HK-2 (cell line): ENCODE results near the gene SIRT1.
A peak's percentile ranks its signal among the peaks of the same experiment; 100 is the strongest.
"Not testable (repeated sequence)": the region's sequence is repeated elsewhere in the genome, so short reads cannot be mapped to it uniquely, and the experiment has no call there.

Source experiments
- DNase-seq: peaks from one replicate; pipeline ENCODE4 v3.0.0-alpha.2; 2018; ENCODE audit not compliant: unreplicated experiment

SIRT1 gene

DNA sequence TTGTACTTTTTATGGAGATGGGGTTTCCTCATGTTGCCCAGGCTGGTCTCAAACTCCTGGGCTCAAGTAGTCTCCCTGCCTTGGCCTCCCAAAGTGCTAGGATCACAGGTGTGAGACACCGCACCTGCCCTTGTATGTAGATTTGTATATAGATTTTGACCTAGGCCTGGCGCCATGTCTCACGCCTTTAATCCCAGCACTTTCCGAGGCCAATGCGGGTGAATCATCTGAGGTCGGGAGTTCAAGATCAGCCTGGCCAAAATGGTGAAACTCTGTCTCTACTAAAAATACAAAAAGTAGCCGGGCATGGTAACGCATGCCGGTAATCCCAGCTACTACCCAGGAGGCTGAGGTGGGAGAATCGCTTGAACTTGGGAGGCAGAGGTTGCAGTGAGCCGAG, 7.0 kb upstream of the SIRT1 start:
- DNase-seq = not testable (repeated sequence)

DNA sequence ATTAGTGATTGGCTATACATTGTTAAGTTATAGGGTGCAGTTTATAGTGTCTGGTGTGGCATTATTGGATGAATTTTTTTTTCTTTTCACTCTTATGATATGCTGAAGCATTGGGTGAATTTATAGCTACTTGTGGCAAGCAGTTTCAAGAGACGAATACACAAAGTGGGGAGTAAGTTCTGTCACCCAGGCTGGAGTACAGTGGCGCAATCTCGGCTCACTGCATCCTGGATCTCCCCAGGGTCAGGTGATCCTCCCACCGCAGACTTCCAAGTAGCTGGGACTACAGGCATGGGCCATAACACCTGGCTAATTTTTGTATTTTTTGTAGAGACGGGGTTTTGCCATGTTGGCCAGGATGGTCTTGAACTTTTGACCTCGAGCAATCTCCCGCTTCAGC, 6.3 kb upstream of the SIRT1 start:
- no peak for DNase-seq

DNA sequence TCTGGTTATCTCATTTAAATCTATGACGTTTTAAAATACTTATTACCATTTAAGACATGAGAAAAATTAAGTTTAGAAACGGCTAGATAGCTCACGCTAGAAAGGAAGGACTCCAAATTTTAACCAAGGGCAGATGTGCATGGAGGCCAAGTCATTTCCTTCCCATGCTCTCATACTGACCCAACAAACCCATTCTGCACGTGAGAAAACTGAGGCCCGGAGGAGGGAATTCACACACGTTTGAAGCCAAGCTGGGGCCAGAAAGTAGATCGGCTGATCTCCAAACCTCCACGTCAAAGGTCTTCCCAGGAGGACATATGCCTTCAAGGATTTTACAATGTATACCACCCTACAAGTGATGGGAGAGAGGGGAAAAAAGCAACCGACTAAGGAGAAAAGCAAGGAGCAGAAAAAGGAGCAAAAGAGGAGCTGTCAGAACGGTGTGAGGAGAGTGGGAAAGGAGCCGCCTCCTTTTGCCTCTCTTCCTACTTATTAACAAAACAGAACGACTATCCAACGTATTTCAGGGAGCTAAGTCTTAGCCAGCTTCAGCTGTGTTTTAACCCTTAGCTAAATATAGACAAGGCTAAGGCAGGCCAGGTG, 645 bp upstream of the SIRT1 start:
- no peak for DNase-seq

DNA sequence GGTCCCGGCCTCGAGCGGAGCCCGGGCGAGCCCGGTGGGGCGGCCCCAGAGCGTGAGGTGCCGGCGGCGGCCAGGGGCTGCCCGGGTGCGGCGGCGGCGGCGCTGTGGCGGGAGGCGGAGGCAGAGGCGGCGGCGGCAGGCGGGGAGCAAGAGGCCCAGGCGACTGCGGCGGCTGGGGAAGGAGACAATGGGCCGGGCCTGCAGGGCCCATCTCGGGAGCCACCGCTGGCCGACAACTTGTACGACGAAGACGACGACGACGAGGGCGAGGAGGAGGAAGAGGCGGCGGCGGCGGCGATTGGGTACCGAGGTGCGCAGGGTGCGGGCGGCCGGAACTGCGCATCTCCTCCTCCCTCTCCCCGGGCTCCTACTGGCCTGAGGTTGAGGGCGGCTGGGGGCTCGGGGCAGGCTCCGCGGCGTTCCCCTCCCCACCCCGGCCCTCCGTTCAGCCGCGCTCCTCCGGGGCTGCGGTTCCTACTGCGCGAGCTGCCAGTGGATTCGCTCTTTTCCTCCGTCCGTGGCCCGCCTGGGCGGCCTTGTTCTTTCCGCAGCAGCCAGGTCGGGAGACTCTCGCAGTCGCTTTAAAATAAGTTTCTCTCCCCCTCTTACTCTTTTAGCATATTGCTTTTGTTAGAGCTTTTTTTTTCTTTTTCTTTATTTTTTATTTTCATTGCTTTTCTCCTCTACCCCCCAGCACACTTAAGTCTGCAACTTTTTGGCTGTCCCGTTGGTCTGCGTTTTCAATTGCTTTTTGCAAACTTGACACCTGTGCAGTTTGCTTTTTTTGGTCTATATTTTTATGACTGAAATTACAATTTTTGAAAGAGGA, 600 bp downstream of the SIRT1 start:
- peak; percentile 89 for DNase-seq

DNA sequence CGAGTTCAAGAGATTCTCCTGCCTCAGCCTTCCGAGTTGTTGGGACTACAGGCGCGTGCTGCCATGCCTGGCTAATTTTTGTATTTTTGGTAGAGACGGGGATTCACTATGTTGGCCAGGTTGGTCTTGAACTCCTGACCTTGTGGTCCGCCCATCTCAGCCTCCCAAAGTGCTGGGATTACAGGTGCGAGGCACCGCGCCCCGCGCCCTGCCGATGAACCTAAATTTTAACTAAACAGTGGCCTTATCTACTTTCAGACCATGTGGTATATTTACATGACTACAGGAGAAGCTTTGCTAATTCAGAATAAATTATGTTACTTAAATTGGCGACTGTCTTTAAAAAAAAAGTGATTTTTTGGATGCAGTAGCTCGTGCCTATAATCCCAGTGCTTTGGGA, 9.2 kb downstream of the SIRT1 start:
- no peak for DNase-seq

- DNase-seq = no peak
These were observed 19.1 kb downstream of the SIRT1 start for GRCh38 chr10:67903581-67903980.

- DNase-seq = no peak
These were observed 28.0 kb downstream of the SIRT1 start for GRCh38 chr10:67912331-67912946.

- no peak for DNase-seq
These were observed 30.4 kb downstream of the SIRT1 start for GRCh38 chr10:67914777-67915340.

- DNase-seq = no peak
These were observed 32.7 kb downstream of the SIRT1 start for GRCh38 chr10:67917169-67917568.

DNA sequence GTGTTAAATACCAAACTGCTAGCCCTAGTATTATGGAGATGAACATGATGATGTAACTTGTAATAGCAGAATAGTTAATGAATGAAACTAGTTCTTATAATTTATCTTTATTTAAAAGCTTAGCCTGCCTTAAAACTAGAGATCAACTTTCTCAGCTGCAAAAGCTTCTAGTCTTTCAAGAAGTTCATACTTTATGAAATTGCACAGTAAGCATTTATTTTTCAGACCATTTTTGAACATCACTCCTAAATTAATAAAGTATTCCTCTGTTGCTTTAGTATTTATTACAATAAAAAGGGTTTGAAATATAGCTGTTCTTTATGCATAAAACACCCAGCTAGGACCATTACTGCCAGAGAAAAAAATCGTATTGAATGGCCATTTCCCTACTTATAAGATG, 33.2 kb downstream of the SIRT1 start:
- DNase-seq = no peak

DNA sequence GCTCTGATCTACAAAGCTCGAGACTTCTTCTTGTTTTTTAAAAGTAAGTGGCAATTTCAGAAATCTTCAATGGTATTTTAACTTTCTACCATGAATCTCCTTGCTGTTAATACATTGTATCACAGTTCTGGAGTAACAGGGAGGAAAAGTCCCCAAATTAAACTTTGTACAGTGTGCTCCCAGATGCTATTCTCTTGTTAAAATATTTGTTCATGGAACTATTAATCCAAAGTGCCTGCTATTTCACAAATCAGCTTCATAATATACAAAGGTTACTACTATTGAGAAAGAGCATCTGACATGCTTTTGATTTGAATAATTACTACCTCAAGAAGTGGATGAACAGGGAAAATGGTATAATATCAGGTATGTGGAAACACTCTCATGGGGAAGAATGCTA, 36.6 kb downstream of the SIRT1 start:
- DNase-seq = no peak

DNA sequence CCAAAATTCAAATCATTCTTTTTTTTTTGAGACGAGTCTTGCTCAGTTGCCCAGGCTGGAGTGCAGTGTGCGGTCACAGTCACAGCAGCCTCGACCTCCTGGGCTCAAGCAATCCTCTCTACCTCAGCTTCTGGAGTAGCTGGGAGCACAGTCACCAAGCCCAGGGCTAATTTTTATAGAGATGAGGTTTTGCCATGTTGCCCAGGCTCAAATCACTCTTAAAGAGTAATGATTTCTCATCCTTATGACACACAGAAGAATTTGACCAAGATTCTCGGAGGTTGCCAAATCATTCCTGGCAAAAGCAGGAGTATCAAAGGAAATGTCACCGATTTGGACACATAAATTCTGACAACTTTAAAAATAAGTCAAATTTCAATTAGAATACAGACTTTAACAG, 39.1 kb downstream of the SIRT1 start:
- DNase-seq = no peak

DNA sequence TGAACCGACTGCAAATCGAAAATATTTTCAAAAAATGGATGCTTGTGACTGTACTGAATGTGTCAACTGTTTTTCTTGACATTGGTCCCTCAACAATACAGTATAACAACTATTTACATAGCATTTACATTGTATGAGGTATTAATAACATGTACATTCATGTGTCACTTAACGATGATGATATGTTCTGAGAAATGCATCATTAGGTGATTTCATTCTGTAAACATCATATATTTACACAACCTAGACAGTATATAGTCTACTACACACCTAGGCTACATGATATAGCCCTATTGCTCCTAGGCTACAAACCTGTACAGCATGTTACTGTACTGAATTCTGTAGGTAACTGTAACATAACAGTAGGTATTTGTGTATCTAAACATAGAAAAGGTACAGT, 39.7 kb downstream of the SIRT1 start:
- no peak for DNase-seq

DNA sequence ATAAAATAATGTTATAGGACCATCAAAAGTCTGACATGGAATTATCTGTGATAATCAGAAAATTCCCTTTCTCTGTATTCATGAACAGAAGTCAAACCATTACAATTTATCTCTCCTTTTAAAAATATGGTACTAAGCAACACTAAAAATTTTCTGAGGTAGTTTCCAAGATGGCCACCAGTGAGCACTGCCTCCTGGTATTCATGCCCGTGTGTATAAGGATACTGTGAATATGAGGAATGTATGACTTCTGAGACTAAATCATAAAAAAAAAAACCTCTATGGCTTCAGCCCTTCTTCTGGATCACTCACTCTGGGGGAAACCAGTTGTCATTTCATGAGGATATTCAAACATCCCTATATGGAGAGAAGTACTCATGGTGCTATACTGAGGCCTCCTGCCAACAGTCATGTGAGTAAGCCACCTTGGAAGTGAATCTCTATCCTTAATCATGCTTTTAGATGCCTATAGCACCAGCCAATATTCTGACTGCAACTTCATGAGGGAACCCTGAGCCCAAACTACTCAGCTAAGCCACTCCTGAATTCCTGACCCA, 41.1 kb downstream of the SIRT1 start:
- no peak for DNase-seq

GRCh38 chr10:67926951-67927350, 42.5 kb downstream of the SIRT1 start:
- DNase-seq = no peak

DNA sequence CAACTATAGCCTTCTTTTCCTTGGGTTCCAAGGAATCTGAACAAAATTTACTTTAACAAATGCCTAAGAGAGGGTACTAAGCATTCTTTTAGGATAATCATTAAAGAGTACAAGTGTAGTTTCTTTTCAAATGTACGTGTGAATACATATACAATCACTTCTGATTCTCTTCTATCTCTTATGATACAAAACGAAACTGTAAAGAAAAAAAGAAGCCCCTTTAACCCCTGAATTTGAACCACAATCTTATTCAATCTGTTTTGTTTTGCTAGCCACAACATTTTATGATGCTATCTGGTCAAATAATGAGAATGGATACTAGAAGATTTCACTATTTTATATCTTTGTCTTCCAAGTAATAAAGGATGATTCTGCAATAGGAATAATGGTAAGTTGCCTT, 48.7 kb downstream of the SIRT1 start:
- no peak for DNase-seq

DNA sequence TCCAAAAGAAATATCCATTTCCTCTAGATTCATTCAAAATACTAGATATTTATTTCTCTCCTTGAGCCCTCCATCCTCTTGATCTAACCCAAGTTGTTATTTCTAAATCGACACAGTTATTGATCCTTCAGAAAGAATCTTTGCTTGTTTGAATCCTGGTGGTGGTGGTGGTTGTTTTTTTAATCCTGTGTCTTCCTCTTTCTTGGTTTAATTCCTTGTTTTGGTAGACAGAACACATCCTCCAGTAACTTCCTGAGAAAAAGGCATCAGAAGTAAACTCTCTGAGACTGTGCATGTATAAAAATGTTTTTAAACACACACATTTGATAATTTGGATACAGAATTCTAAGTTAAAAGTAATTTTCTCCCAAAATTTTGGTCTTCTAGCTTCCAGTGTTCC, 49.9 kb downstream of the SIRT1 start:
- DNase-seq = no peak

GRCh38 chr10:67935223-67935622, 50.8 kb downstream of the SIRT1 start:
- DNase-seq = no peak

GRCh38 chr10:67936416-67936815, 52.0 kb downstream of the SIRT1 start:
- DNase-seq = no peak

DNA sequence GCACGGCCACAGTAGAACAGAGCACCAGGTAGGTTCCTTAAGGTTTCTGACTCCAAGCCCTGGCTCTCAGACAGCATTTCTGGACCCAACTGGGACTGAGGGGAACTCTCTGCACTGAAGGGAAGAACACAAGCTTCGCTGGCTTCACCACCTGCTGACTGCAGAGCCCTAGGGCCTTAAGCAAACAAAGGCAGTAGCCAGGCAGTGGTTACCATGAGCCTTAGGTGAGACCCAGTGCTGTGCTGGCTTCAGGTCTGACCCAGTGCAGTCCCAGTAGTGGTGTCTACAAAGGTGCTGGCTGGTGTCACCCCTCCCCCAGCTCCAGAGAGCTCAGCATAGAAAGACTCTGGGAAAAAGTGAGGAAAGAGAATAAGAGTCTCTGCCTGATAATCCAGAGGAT, 59.5 kb downstream of the SIRT1 start:
- DNase-seq = no peak

DNA sequence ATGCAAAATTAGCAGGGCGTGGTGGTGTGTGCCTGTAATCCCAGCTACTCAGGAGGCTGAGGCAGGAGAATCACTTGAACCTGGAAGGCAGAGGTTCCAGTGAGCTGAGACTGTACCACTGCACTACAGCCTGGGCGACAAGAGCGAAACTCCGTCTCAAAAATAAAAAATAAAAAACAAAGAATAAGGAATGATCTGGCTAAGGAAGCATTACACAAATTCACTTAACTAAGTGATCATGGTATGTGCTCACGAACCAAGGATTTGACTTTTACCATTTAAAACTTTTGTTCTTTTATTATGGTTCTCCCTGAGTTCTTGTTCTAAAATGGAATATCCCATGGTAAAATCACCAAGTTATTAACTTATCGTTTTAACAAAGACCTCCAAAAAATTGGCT, 71.2 kb downstream of the SIRT1 start:
- no peak for DNase-seq

DNA sequence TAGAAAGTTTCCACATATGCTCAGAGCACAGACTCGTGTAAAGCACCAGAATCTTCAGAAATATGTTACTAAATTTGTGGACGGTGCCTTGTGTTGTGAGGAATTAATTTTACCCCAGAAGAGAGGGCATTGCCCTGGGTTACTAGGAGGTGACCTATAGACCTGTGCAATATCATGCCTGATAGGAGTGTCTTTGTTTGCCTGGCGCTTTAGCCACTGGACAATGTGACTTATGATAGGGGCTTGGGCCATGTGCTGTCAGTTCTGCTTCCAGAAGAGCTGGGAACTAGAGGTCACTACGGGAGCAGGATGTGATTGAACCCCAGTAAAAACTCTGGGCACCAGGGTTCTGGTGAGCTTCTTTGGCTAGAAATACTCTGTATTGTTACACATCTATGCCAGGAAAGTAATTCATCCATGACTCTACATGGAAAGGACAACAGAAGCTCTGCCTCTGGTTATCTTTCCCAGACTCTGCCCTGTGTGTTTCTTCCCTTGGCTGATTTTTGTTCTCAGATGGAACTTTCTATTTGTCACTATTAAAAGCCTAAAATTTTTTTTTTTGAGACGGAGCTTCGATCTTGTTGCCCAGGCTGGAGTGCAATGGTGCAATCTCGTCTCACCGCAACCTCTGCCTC, 75.5 kb downstream of the SIRT1 start:
- no peak for DNase-seq
